Smooth muscle cell (in vitro differentiated cells): ENCODE measurements around the gene RBM38. TPM values are rescaled to one million over a fixed set of nuclear protein-coding genes. Genes with fewer than 3 reads are reported as not detected.

Experiments used
- DNase-seq: peaks from one replicate; lab custom pipeline; 2025; ENCODE audit not compliant: unreplicated experiment; lab: John Stamatoyannopoulos, UW
- H2AFZ ChIP-seq: fragments of 200-600 bp; sonication (generic); 2 replicates; pipeline ENCODE4 v1.6.0; 2016; ENCODE audit warnings: antibody characterized with exemption, low read depth, mild to moderate bottlenecking
- H3F3A ChIP-seq: fragments of 200-600 bp; sonication (generic); 2 replicates; pipeline ENCODE4 v1.6.0; 2017; ENCODE audit warnings: antibody characterized with exemption, low read depth
- H3K27ac ChIP-seq: fragments of 200-600 bp; sonication (generic); 2 replicates; pipeline ENCODE4 v1.5.1; 2016; ENCODE audit warnings: low read depth, mild to moderate bottlenecking
- H3K27me3 ChIP-seq: fragments of 200-600 bp; sonication (generic); 2 replicates; pipeline ENCODE4 v1.6.1; 2016; ENCODE audit warnings: low read depth, mild to moderate bottlenecking
- H3K36me3 ChIP-seq: fragments of 200-600 bp; sonication (generic); 2 replicates; pipeline ENCODE4 v1.5.1; 2016; ENCODE audit warnings: low read depth
- H3K4me1 ChIP-seq: fragments of 200-600 bp; sonication (generic); 2 replicates; pipeline ENCODE4 v1.5.1; 2016; ENCODE audit warnings: low read depth
- H3K4me2 ChIP-seq: fragments of 200-600 bp; sonication (generic); 2 replicates; pipeline ENCODE4 v1.6.0; 2016; ENCODE audit warnings: mild to moderate bottlenecking
- H3K4me3 ChIP-seq: fragments of 200-600 bp; sonication (generic); 2 replicates; pipeline ENCODE4 v1.5.1; 2016; ENCODE audit warnings: mild to moderate bottlenecking
- H3K79me2 ChIP-seq: fragments of 200-600 bp; sonication (generic); 2 replicates; pipeline ENCODE4 v1.6.0; 2016; ENCODE audit warnings: low read depth, mild to moderate bottlenecking
- H3K9ac ChIP-seq: fragments of 200-600 bp; sonication (generic); 2 replicates; pipeline ENCODE4 v1.6.0; 2016; ENCODE audit warnings: low read depth
- H3K9me3 ChIP-seq: fragments of 200-600 bp; sonication (generic); replicated peaks from 2 replicates; pipeline ENCODE4 v1.5.1; 2016; ENCODE audit warnings: low read depth
- H4K20me1 ChIP-seq: fragments of 200-600 bp; sonication (generic); 2 replicates; pipeline ENCODE4 v1.6.0; 2016; ENCODE audit warnings: low read depth
- WGBS: methylation state at CpG from one replicate; pipeline ENCODE4 v1.1.7; 2016; ENCODE audit warnings: low lambda C conversion rate; 5-methylcytosine and 5-hydroxymethylcytosine counted together
- polyA plus RNA-seq: library from polyadenylated mRNA; unstranded; fragments of >200 nt; fragmentation: Nextera tagmentation; extraction: Ambion mirVana; gene quantifications from 2 replicates; pipeline ENCODE4 v1.2.1, GENCODE V29; 2016
- total RNA-seq: library from RNA; depleted of rRNA; stranded (reverse); fragments of >200 nt; gene quantifications from 2 replicates; pipeline ENCODE4 v1.2.3, GENCODE V29; 2014
- TF ChIP-seq, protein P1 (sequence below): fragments of 200-600 bp; sonication (generic); IDR thresholded peaks from 2 replicates; pipeline ENCODE4 v1.5.1; 2017; ENCODE audit warnings: borderline replicate concordance, mild to moderate bottlenecking, antibody characterized with exemption; ENCODE audit not compliant: insufficient read depth, poor library complexity, severe bottlenecking

RBM38 gene
- total and polyA plus RNA-seq, 2 experiments from 2014 or later, result 12.0 to 12.7 TPM

GRCh38 chr20:57381596-57382503, 9.3 kb upstream of the RBM38 start:
- H2AFZ ChIP-seq, result no peak overlapping the region
- H3K36me3 ChIP-seq, result no peaks in the 10 kb centered on the region
- H3K9ac ChIP-seq, result no peak overlapping the region
- TF ChIP-seq, protein P1, sequence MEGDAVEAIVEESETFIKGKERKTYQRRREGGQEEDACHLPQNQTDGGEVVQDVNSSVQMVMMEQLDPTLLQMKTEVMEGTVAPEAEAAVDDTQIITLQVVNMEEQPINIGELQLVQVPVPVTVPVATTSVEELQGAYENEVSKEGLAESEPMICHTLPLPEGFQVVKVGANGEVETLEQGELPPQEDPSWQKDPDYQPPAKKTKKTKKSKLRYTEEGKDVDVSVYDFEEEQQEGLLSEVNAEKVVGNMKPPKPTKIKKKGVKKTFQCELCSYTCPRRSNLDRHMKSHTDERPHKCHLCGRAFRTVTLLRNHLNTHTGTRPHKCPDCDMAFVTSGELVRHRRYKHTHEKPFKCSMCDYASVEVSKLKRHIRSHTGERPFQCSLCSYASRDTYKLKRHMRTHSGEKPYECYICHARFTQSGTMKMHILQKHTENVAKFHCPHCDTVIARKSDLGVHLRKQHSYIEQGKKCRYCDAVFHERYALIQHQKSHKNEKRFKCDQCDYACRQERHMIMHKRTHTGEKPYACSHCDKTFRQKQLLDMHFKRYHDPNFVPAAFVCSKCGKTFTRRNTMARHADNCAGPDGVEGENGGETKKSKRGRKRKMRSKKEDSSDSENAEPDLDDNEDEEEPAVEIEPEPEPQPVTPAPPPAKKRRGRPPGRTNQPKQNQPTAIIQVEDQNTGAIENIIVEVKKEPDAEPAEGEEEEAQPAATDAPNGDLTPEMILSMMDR, result peak; percentile 87
- no peaks in the 10 kb centered on the region for H3K4me1 ChIP-seq
- peak; percentile 39 for DNase-seq
- H3F3A ChIP-seq, result no peaks in the 10 kb centered on the region
- 63% methylated on average over 20 of the region's 20 CpGs for WGBS
- peaks cover 20% of the 10 kb centered on the region for H4K20me1 ChIP-seq
- H3K27ac ChIP-seq, result no peak overlapping the region
- H3K4me2 ChIP-seq, result no peak overlapping the region
- H3K9me3 ChIP-seq, result no peaks in the 10 kb centered on the region
- H3K27me3 ChIP-seq, result no peaks in the 10 kb centered on the region
- H3K4me3 ChIP-seq, result no peak overlapping the region
- H3K79me2 ChIP-seq, result no peaks in the 10 kb centered on the region

DNA sequence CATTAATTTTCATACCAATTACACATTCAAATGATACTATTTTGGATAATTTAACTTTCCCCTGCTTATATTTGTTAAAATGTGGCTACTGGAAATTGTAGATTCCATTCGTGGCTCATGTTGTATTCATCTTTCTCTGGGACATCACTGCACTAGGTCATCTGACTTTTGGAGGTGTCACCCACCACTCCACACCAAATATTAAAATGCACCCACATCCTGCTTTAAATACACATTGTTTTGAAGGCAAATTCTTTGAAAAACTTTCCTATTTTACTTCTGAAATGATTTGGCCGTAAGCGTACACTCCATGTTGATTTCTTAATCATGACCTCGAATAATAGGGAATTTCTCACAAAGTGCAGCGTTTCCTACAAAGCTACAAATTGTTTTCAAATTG, 8.7 kb upstream of the RBM38 start:
- TF ChIP-seq, protein P1, result no peak
- H3K9ac ChIP-seq, result no peak overlapping the region
- no peak for DNase-seq
- H3K27ac ChIP-seq, result no peak overlapping the region
- H4K20me1 ChIP-seq, result peaks cover 14% of the 10 kb centered on the region
- H3K4me1 ChIP-seq, result no peaks in the 10 kb centered on the region
- H3K36me3 ChIP-seq, result no peaks in the 10 kb centered on the region
- H3K4me2 ChIP-seq, result no peak overlapping the region
- H3K27me3 ChIP-seq, result no peaks in the 10 kb centered on the region
- no peaks in the 10 kb centered on the region for H3K9me3 ChIP-seq
- no peak overlapping the region for H3K4me3 ChIP-seq
- H3F3A ChIP-seq, result no peaks in the 10 kb centered on the region
- 96% methylated on average over 5 of the region's 5 CpGs for WGBS
- H3K79me2 ChIP-seq, result no peaks in the 10 kb centered on the region
- no peak overlapping the region for H2AFZ ChIP-seq

- Histone ChIP-seq H3K4me2 (no peak overlapping the region), H3K79me2 (no peaks in the 10 kb centered on the region), H3K36me3 (no peaks in the 10 kb centered on the region), H3K9me3 (no peaks in the 10 kb centered on the region), H4K20me1 (peaks cover 12% of the 10 kb centered on the region), H3K27ac (no peak overlapping the region), H3K27me3 (no peaks in the 10 kb centered on the region), H2AFZ (no peak overlapping the region), H3K4me3 (no peak overlapping the region), H3F3A (no peaks in the 10 kb centered on the region), H3K9ac (no peak overlapping the region), H3K4me1 (no peaks in the 10 kb centered on the region)
- DNase-seq, result no peak
- TF ChIP-seq, protein P1, result no peak
- WGBS, result 94% methylated on average over 19 of the region's 20 CpGs
Measured at GRCh38 chr20:57383447-57384347, 7.5 kb upstream of the RBM38 start.
